ENCODE data around the gene ADCY3. TPM values are rescaled to one million over a fixed set of nuclear protein-coding genes. Genes with fewer than 3 reads are reported as not detected.
A peak's percentile ranks its signal among the peaks of the same experiment; 100 is the strongest.

ADCY3 gene
- total and polyA plus RNA-seq, 4 donors, result 7.6 to 144 (median 80.0) TPM

DNA sequence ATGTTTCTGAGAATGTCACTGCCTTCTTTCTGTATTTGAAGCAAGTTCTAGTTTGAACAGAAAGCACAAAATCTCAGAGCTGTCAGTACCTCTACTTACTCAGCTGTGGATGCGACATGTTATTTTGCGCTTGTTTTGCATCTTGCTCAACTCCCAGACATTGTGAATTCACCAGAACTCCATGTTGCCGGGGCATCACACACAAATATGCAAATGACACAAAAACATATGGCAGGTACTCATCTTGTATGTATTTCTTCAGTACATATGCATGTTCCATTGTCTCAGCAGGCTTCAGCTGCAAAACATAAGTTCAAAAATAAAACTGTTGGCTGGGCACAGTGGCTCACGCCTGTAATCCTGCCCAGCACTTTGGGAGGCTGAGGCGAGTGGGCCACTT, 30.8 kb downstream of the ADCY3 start:
- DNase-seq (no peak), ATAC-seq (ENCODE audit: low FRiP score) (no peak)
- H3K27ac ChIP-seq (ENCODE audit: low read depth in 1 of 2, low read length in 2 of 2), result no peak overlapping the region
- peaks cover 0 to 1% of the 10 kb centered on the region in 2 donors for H3K36me3 ChIP-seq (ENCODE audit: control insufficient read depth in 1 of 2, insufficient read depth in 2 of 2, low read length in 1 of 2)
- WGBS, 2 donors, result 84 to 87% methylated on average over 5 of the region's 5 CpGs
- no peak overlapping the region for H3K4me3 ChIP-seq (ENCODE audit: low read length in 2 of 2)
- intact Hi-C loops (cut with DNase I), result no loop called here
- H3K9me3 ChIP-seq (ENCODE audit: control insufficient read depth, low read length), result no peaks in the 10 kb centered on the region
- no peaks in the 10 kb centered on the region for H3K27me3 ChIP-seq (ENCODE audit: control insufficient read depth in 1 of 2, insufficient read depth in 2 of 2, low read length in 1 of 2)
- H3K4me1 ChIP-seq (ENCODE audit: control insufficient read depth in 1 of 2, insufficient read depth in 2 of 2, low read length in 2 of 2), result no peaks in the 10 kb centered on the region

DNA sequence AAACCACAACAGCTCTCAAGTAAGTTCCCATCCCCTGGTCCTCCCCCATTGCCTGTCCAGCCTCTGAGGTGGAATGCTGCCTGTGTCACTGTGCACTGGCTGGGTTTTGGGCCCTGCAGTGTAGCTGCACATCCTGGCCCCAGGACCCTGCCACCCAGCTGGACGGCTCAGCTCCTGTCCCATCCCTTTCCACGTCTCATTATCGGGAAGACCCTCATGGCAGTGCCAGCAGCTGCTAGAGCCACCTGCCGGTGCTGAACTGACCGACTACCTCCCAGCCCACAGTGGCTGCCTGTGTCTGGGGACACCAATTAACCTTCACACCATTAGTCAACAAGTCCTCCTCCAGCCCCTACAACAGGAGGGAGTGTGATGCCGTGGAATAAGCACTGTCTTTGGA, 31.9 kb downstream of the ADCY3 start:
- Histone ChIP-seq H3K9me3 (ENCODE audit: control insufficient read depth, low read length) (no peaks in the 10 kb centered on the region), H3K4me3 (ENCODE audit: low read length in 2 of 2) (no peak overlapping the region), H3K27me3 (ENCODE audit: control insufficient read depth in 1 of 2, insufficient read depth in 2 of 2, low read length in 1 of 2) (no peaks in the 10 kb centered on the region), H3K4me1 (ENCODE audit: control insufficient read depth in 1 of 2, insufficient read depth in 2 of 2, low read length in 2 of 2) (no peaks in the 10 kb centered on the region), H3K27ac (ENCODE audit: low read depth in 1 of 2, low read length in 2 of 2) (no peak overlapping the region), H3K36me3 (ENCODE audit: control insufficient read depth in 1 of 2, insufficient read depth in 2 of 2, low read length in 1 of 2) (peaks cover 0 to 1% of the 10 kb centered on the region in 2 donors)
- 95 to 96% methylated on average over 6 of the region's 6 CpGs for WGBS, 2 donors
- no peak for ATAC-seq (ENCODE audit: low FRiP score)
- intact Hi-C loops (cut with DNase I), result no loop called here
- DNase-seq, result no peak

DNA sequence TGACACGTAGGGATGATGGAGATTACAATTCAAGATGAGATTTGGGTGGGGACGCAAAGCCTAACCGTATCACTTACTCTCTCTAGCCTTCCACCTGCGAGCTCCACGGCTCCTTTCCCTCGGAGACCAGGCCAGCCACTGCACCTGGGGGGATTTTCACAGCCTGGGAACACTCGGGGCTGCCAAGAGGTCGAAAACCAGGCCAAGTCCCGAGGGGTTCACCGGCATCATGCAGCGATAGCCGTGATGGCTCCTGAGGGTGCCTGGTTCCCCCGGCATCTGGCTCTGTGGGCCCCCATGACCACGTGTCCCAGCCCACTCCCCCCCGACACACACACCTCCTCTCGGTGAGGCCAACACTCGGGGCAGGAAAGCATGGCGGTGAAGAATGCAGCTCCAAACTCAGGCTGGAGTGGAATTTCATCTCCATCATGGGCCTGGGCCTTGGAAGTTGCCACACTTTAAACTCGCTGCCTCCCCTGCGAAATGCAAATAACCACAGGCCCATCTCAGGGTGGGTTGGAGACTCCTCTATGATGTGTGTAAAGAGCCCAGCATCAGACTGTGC, 32.6 kb downstream of the ADCY3 start:
- intact Hi-C loops (cut with DNase I), result no loop called here
- peaks cover 0 to 1% of the 10 kb centered on the region in 2 donors for H3K36me3 ChIP-seq (ENCODE audit: control insufficient read depth in 1 of 2, insufficient read depth in 2 of 2, low read length in 1 of 2)
- ATAC-seq (ENCODE audit: low FRiP score) (no peak), DNase-seq (no peak)
- H3K9me3 ChIP-seq (ENCODE audit: control insufficient read depth, low read length), result no peaks in the 10 kb centered on the region
- no peak overlapping the region for H3K27ac ChIP-seq (ENCODE audit: low read depth in 1 of 2, low read length in 2 of 2)
- no peaks in the 10 kb centered on the region for H3K4me1 ChIP-seq (ENCODE audit: control insufficient read depth in 1 of 2, insufficient read depth in 2 of 2, low read length in 2 of 2)
- 89 to 94% methylated on average over 20 of the region's 20 CpGs for WGBS, 2 donors
- H3K4me3 ChIP-seq (ENCODE audit: low read length in 2 of 2), result no peak overlapping the region
- no peaks in the 10 kb centered on the region for H3K27me3 ChIP-seq (ENCODE audit: control insufficient read depth in 1 of 2, insufficient read depth in 2 of 2, low read length in 1 of 2)

DNA sequence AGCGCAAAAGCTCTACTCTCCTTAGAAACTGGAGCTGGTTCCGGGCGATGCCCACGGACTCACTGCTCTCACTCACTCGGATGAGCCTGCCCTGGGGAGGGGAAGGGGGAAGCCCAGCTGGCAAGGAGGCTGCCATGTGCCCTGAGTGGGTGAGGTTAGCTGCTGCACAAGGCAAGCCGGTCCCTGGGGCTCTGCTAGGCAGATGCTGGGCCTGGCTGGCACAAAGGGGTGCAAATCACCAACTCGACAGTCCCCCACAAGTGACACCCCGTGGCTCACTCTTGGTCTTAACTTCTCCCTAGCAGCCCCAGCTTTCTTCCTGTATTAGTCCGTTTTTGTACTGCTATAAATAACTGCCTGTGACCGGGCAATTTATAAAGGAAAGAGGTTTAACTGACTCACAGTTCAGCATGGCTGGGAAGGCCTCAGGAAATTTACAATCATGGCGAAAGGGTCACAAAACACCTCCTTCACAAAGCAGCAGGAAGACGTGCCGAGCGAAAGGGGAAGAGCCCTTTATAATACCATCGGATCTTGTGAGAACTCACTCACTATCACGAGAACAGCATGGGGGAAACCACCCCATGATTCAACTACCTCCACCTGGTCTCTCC, 33.2 kb downstream of the ADCY3 start:
- ATAC-seq (ENCODE audit: low FRiP score) (peak; percentile 60), DNase-seq (peak in 1 of 2 donors; percentile 71)
- H3K27me3 ChIP-seq (ENCODE audit: control insufficient read depth in 1 of 2, insufficient read depth in 2 of 2, low read length in 1 of 2), result no peaks in the 10 kb centered on the region
- H3K4me1 ChIP-seq (ENCODE audit: control insufficient read depth in 1 of 2, insufficient read depth in 2 of 2, low read length in 2 of 2), result no peaks in the 10 kb centered on the region
- intact Hi-C loops (cut with DNase I), result no loop called here
- H3K4me3 ChIP-seq (ENCODE audit: low read length in 2 of 2), result no peak overlapping the region
- 27 to 41% methylated on average over 16 of the region's 16 CpGs for WGBS, 2 donors
- no peaks in the 10 kb centered on the region for H3K9me3 ChIP-seq (ENCODE audit: control insufficient read depth, low read length)
- peaks cover 0 to 1% of the 10 kb centered on the region in 2 donors for H3K36me3 ChIP-seq (ENCODE audit: control insufficient read depth in 1 of 2, insufficient read depth in 2 of 2, low read length in 1 of 2)
- H3K27ac ChIP-seq (ENCODE audit: low read depth in 1 of 2, low read length in 2 of 2), result no peak overlapping the region

DNA sequence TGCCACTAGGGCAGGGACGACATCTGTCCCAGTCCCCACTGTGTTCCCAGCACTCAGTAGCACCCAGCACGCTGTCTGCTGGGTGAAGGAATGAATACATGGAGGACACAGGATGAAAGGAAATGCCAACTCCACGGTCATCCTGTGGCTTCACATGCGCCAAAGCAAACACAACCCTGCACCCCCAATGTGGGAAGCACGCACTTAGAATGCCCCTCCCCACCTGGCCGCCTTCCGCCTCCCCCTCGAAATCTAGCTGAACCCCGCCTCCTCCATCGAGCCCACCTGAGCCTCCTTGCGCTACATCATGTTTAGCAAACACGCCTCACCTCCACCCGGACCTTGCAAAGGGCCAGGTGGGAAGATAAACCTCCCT, 33.9 kb downstream of the ADCY3 start:
- Histone ChIP-seq H3K4me1 (ENCODE audit: control insufficient read depth in 1 of 2, insufficient read depth in 2 of 2, low read length in 2 of 2) (no peaks in the 10 kb centered on the region), H3K36me3 (ENCODE audit: control insufficient read depth in 1 of 2, insufficient read depth in 2 of 2, low read length in 1 of 2) (peaks cover 0 to 1% of the 10 kb centered on the region in 2 donors), H3K27me3 (ENCODE audit: control insufficient read depth in 1 of 2, insufficient read depth in 2 of 2, low read length in 1 of 2) (no peaks in the 10 kb centered on the region), H3K9me3 (ENCODE audit: control insufficient read depth, low read length) (no peaks in the 10 kb centered on the region), H3K27ac (ENCODE audit: low read depth in 1 of 2, low read length in 2 of 2) (no peak overlapping the region), H3K4me3 (ENCODE audit: low read length in 2 of 2) (no peak overlapping the region)
- intact Hi-C loops (cut with DNase I), result no loop called here
- ATAC-seq (ENCODE audit: low FRiP score) (no peak), DNase-seq (peak in 1 of 2 donors; percentile 73)
- 84 to 89% methylated on average over 13 of the region's 13 CpGs for WGBS, 2 donors

DNA sequence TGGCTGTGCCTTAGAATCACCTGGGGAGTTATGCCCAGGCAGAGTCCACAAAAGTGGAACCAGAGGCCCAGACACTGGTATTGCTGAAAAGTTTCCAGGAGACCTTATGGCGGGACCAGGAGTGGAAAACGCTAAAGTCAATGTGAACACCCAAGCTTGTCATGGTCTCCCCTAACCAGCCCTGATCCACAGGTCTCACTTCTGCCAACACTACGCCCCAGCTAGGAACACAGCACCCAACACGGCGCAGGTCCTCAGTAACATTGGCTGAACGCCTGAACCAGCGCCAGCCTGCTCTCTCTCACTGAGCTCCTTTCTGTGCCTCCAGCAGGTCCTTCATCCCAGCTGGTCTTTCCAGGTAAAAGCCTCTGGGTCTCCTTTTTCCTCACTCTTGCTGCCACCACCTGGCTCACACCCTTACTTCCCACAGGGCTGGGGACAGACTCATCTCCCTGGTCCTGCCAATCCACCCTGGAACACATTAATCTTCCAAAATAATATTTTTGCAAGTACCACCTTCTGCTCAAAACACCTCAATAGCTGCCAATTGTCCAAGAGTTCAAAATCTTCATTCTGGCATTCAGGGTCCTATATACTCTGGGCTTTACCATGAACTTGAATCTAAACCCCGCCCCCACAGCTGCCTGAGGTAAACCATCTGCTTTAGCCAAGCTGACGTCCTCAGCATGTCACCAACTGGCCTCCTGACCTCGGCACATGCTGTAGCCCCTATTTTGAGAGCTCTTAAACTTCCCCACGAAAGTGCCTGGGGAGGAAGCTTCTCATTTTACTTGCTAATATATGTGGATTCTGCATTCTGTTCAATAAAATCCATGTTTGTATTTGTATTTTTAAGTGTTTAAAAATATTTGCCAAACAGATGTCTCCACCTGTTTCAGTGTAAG, 34.6 kb downstream of the ADCY3 start:
- Histone ChIP-seq H3K4me3 (ENCODE audit: low read length in 2 of 2) (no peak overlapping the region), H3K9me3 (ENCODE audit: control insufficient read depth, low read length) (no peaks in the 10 kb centered on the region), H3K27me3 (ENCODE audit: control insufficient read depth in 1 of 2, insufficient read depth in 2 of 2, low read length in 1 of 2) (no peaks in the 10 kb centered on the region), H3K4me1 (ENCODE audit: control insufficient read depth in 1 of 2, insufficient read depth in 2 of 2, low read length in 2 of 2) (no peaks in the 10 kb centered on the region), H3K27ac (ENCODE audit: low read depth in 1 of 2, low read length in 2 of 2) (no peak overlapping the region), H3K36me3 (ENCODE audit: control insufficient read depth in 1 of 2, insufficient read depth in 2 of 2, low read length in 1 of 2) (peaks cover 0 to 1% of the 10 kb centered on the region in 2 donors)
- WGBS, 2 donors, result 91% methylated on average over 11 of the region's 11 CpGs
- DNase-seq (peak in 1 of 2 donors; percentile 64), ATAC-seq (ENCODE audit: low FRiP score) (no peak)
- intact Hi-C loops (cut with DNase I), result no loop called here

DNA sequence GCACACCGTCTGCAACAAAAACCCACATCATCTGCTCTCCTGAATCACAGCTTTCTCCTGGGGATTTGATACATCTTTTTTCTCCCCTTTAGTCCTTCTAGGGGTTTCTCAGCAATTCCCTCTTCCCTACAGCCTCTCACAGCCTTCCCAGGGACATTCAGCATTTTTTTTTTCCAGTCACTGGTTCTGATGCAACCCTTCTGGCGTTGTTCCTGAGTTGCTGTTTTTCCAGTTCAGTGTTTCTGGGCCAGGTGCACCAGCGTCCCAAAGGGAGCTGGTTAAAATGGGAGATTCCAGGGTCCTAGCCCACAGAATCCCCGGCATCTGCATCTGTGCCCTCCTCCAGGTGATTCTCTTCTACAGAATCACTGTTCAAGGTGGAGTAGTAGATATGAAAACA, 36.1 kb downstream of the ADCY3 start:
- H3K4me3 ChIP-seq (ENCODE audit: low read length in 2 of 2), result no peak overlapping the region
- DNase-seq (peak in 1 of 2 donors; percentile 51), ATAC-seq (ENCODE audit: low FRiP score) (peak; percentile 45)
- intact Hi-C loops (cut with DNase I), result no loop called here
- 41 to 45% methylated on average over 4 of the region's 4 CpGs for WGBS, 2 donors
- no peaks in the 10 kb centered on the region for H3K36me3 ChIP-seq (ENCODE audit: control insufficient read depth in 1 of 2, insufficient read depth in 2 of 2, low read length in 1 of 2)
- H3K4me1 ChIP-seq (ENCODE audit: control insufficient read depth in 1 of 2, insufficient read depth in 2 of 2, low read length in 2 of 2), result no peaks in the 10 kb centered on the region
- no peaks in the 10 kb centered on the region for H3K9me3 ChIP-seq (ENCODE audit: control insufficient read depth, low read length)
- H3K27ac ChIP-seq (ENCODE audit: low read depth in 1 of 2, low read length in 2 of 2), result no peak overlapping the region
- no peaks in the 10 kb centered on the region for H3K27me3 ChIP-seq (ENCODE audit: control insufficient read depth in 1 of 2, insufficient read depth in 2 of 2, low read length in 1 of 2)

DNA sequence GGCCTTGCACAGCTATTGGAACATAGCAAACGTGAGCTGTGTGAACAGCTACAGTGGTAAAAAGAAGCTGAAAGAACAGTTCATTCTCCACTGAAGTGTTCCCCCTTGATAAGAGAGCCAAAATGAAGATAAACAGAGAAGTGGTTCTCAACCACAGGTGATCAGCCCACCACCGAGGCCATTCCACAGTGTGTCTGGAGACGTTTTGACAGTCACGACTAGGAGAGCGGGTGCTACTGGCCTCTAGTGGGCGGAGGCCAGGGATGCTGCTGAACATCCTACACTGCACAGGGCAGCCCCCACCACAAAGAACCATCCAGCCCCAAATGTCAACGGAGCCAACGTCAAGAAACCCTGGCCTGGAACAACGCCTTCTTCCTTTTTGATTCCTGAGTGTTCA, 38.4 kb downstream of the ADCY3 start:
- WGBS, 2 donors, result 89% methylated on average over 9 of the region's 9 CpGs
- H3K4me3 ChIP-seq (ENCODE audit: low read length in 2 of 2), result no peak overlapping the region
- H3K36me3 ChIP-seq (ENCODE audit: control insufficient read depth in 1 of 2, insufficient read depth in 2 of 2, low read length in 1 of 2), result no peaks in the 10 kb centered on the region
- intact Hi-C loops (cut with DNase I), result no loop called here
- no peaks in the 10 kb centered on the region for H3K9me3 ChIP-seq (ENCODE audit: control insufficient read depth, low read length)
- no peak overlapping the region for H3K27ac ChIP-seq (ENCODE audit: low read depth in 1 of 2, low read length in 2 of 2)
- no peaks in the 10 kb centered on the region for H3K27me3 ChIP-seq (ENCODE audit: control insufficient read depth in 1 of 2, insufficient read depth in 2 of 2, low read length in 1 of 2)
- no peak for DNase-seq
- ATAC-seq (ENCODE audit: low FRiP score), result no peak
- H3K4me1 ChIP-seq (ENCODE audit: control insufficient read depth in 1 of 2, insufficient read depth in 2 of 2, low read length in 2 of 2), result no peaks in the 10 kb centered on the region

Data from aorta (tissue), 5 donors.